SU-DHL-6 (cell line): ENCODE measurements around the gene OR2V2.

Source experiments
- H2AFZ ChIP-seq: fragments of 200-600 bp; sonication (generic); 2 replicates; pipeline ENCODE4 v1.6.1; 2014; ENCODE audit warnings: low read depth, mild to moderate bottlenecking, moderate library complexity, mixed read lengths, antibody characterized with exemption, low read length; ENCODE audit not compliant: severe bottlenecking
- H3F3A ChIP-seq: fragments of 200-600 bp; shearing (Covaris generic); 2 replicates; pipeline ENCODE4 v1.6.0; 2016; ENCODE audit warnings: antibody characterized with exemption, mild to moderate bottlenecking; ENCODE audit not compliant: insufficient read depth
- H3K27ac ChIP-seq: fragments of 200-600 bp; sonication (generic); 2 replicates; pipeline ENCODE4 v1.5.1; 2016; ENCODE audit warnings: low read depth, mild to moderate bottlenecking, low read length, moderate library complexity, mixed read lengths
- H3K27me3 ChIP-seq: fragments of 200-600 bp; sonication (generic), shearing (Covaris generic); 2 replicates; pipeline ENCODE4 v1.6.0; 2014; ENCODE audit warnings: mild to moderate bottlenecking, low read length
- H3K36me3 ChIP-seq: fragments of 200-600 bp; sonication (generic); 2 replicates; pipeline ENCODE4 v1.6.1; 2014; ENCODE audit warnings: mild to moderate bottlenecking, low read length, mixed read lengths
- H3K4me2 ChIP-seq: fragments of 300-600, 200-600 bp; shearing (Covaris generic), sonication (generic); 2 replicates; pipeline ENCODE4 v1.6.0; 2014; ENCODE audit warnings: low read length, low read depth, mild to moderate bottlenecking; ENCODE audit not compliant: poor library complexity, severe bottlenecking
- H3K4me3 ChIP-seq: fragments of 200-600 bp; sonication (generic); 2 replicates; pipeline ENCODE4 v1.5.1; 2014; ENCODE audit warnings: antibody characterized with exemption, low read length, mild to moderate bottlenecking, mixed read lengths; ENCODE audit not compliant: insufficient read depth, poor library complexity, severe bottlenecking
- H3K79me2 ChIP-seq: fragments of 200-600 bp; sonication (generic); 2 replicates; pipeline ENCODE4 v1.6.1; 2014; ENCODE audit warnings: mild to moderate bottlenecking, low read length, moderate library complexity; ENCODE audit not compliant: insufficient read depth
- H3K9ac ChIP-seq: fragments of 200-600 bp; sonication (generic); 2 replicates; pipeline ENCODE4 v1.7.0; 2014; ENCODE audit warnings: mild to moderate bottlenecking, low read length
- H3K9me2 ChIP-seq: fragments of 200-600 bp; sonication (generic); replicated peaks from 2 replicates; pipeline ENCODE4 v1.6.1; 2014; ENCODE audit warnings: low read length; ENCODE audit not compliant: insufficient read depth
- H3K9me3 ChIP-seq: fragments of 200-600 bp; sonication (generic); 2 replicates; pipeline ENCODE4 v1.6.1; 2014; ENCODE audit warnings: low read length, mixed read lengths; ENCODE audit not compliant: insufficient read depth
- H4K20me1 ChIP-seq: fragments of 200-600 bp; sonication (generic); 2 replicates; pipeline ENCODE4 v1.6.1; 2014; ENCODE audit warnings: low read depth, mild to moderate bottlenecking, antibody characterized with exemption, low read length, moderate library complexity, mixed read lengths
- EZH2phosphoT487 ChIP-seq: fragments of 200-600 bp; sonication (generic), shearing (Covaris generic); conservative IDR thresholded peaks from 2 replicates; pipeline ENCODE4 v1.6.1; 2018; ENCODE audit warnings: mild to moderate bottlenecking, antibody characterized with exemption, low read length, moderate library complexity, mixed read lengths
- TF ChIP-seq, protein P1 (sequence below): fragments of 200-600 bp; sonication (generic); IDR thresholded peaks from one replicate; pipeline ENCODE4 v1.5.1; 2017; ENCODE audit warnings: antibody characterized with exemption, mild to moderate bottlenecking, low read length, moderate library complexity; ENCODE audit not compliant: insufficient read depth, poor library complexity, severe bottlenecking

OR2V2 gene

DNA sequence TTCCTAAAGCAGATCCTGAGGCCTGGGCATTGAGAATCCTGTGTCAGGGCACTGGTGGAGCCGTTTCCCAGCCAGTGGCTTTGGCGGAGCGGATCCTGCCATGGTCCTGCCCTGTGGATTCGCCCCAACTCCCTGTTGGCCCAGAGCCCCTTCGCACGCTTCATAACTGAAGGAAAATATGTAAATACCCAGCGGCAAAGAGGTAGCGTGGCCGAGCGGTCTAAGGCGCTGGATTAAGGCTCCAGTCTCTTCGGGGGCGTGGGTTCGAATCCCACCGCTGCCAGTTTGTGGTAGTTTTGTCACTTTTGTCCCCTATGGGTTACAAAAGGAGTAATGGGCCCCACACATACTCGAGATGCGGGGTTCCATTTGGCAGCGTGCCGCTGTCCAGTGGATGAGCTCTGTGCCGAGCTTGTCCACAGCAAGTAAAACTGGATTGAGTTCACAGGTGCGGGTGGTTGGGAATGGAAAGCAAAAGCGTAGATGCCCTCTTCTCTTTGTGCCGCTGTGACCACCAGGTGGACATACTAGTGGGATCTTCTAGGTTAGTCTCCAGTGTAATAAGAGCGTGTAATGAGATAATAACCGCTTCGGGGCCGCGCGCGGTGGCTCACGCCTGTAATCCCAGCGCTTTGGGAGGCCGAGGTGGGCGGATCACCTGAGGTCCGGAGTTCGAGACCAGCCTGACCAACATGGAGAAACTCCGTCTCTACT, 40.3 kb downstream of the OR2V2 start:
- Histone ChIP-seq H2AFZ (no peak overlapping the region), H3F3A (peaks cover 47% of the 10 kb centered on the region), H3K4me3 (no peak overlapping the region), H3K79me2 (no peaks in the 10 kb centered on the region), H3K36me3 (no peaks in the 10 kb centered on the region), H3K9me3 (no peaks in the 10 kb centered on the region), H3K27ac (no peak overlapping the region), H3K4me2 (no peak overlapping the region), H3K9me2 (no peaks in the 10 kb centered on the region), H3K9ac (no peak overlapping the region), H3K27me3 (no peaks in the 10 kb centered on the region), H4K20me1 (no peaks in the 10 kb centered on the region)
- no peak for TF ChIP-seq EZH2phosphoT487
- TF ChIP-seq, protein P1, sequence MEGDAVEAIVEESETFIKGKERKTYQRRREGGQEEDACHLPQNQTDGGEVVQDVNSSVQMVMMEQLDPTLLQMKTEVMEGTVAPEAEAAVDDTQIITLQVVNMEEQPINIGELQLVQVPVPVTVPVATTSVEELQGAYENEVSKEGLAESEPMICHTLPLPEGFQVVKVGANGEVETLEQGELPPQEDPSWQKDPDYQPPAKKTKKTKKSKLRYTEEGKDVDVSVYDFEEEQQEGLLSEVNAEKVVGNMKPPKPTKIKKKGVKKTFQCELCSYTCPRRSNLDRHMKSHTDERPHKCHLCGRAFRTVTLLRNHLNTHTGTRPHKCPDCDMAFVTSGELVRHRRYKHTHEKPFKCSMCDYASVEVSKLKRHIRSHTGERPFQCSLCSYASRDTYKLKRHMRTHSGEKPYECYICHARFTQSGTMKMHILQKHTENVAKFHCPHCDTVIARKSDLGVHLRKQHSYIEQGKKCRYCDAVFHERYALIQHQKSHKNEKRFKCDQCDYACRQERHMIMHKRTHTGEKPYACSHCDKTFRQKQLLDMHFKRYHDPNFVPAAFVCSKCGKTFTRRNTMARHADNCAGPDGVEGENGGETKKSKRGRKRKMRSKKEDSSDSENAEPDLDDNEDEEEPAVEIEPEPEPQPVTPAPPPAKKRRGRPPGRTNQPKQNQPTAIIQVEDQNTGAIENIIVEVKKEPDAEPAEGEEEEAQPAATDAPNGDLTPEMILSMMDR: no peak

DNA sequence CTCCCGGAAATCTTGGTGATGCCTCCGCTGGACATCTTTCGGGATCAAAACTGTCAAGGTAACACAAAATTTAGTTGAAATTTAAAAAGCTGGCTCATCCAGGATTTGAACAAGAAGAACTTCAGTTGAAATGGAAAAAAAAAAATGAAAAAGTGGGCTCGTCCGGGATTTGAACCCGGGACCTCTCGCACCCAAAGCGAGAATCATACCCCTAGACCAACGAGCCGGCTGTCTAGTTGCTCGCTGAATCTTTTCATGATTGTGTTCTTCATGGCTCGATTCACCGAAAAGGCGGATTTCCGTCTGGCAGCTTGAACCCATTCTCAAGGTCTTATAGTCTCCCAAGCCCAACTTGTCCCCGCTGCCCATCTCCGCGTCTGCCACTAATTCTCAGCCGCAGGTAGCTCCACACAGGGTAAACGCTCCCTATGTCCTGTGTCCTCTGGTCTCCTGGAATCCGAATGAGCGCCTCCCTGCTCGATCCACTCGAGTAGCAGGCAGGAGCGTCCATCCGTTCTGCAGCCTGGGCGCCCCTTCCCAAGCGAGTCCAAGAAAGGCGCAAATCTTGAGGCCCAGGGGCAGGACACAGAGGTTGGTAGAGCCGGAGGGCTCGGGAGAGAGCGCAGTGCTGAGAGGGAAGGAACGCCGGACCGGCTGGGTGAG, 41.4 kb downstream of the OR2V2 start:
- Histone ChIP-seq H3K4me3 (peak overlapping the region; percentile 73), H3K9ac (peak overlapping the region; percentile 78), H3K27ac (peak overlapping the region; percentile 75)

DNA sequence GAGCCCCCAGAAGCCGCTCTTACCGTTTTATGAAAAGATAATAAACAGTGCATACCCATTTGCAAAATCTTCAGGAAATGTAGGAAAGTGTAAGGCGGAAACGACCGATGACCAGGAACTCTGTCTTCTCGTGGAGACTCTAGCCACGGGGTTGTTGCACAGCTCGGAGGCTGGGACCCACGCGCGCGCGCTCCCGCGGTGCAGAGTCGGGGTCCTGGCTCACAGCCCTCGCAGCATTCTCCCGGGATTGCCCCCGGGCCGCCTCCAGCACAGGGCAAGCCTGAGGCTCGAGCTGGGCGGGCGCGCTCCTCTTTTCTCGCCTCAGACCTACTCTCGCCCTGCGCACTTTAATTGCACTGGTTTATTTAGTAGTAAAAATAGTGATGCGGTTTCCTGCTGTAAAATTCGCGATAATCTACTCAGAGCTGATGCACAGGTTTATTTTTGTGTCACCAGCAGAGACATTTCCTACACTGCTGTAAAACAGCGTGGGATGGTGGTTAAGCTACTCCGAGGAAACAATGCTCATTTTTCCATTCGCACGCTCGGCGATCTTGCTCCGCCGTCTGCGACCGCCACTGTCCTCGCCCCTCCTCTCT, 42.1 kb downstream of the OR2V2 start:
- Histone ChIP-seq H3K4me3 (peak overlapping the region; percentile 73), H3K27me3 (no peaks in the 10 kb centered on the region), H3K9ac (peak overlapping the region; percentile 78), H3K9me3 (no peaks in the 10 kb centered on the region), H3K36me3 (no peaks in the 10 kb centered on the region), H3K9me2 (no peaks in the 10 kb centered on the region), H2AFZ (peak overlapping the region; percentile 97), H4K20me1 (no peaks in the 10 kb centered on the region), H3K79me2 (no peaks in the 10 kb centered on the region), H3F3A (peaks cover 44% of the 10 kb centered on the region), H3K4me2 (peak overlapping the region; percentile 89), H3K27ac (peak overlapping the region; percentile 75)
- no peak for TF ChIP-seq EZH2phosphoT487
- TF ChIP-seq, protein P1: no peak

More for the DNA sequence above, 41.4 kb downstream of the OR2V2 start:
- H3K9me3 ChIP-seq: no peaks in the 10 kb centered on the region
- H3K4me2 ChIP-seq: peak overlapping the region; percentile 89
- no peaks in the 10 kb centered on the region for H3K79me2 ChIP-seq
- peaks cover 48% of the 10 kb centered on the region for H3F3A ChIP-seq
- no peak for TF ChIP-seq EZH2phosphoT487
- TF ChIP-seq, protein P1: no peak
- no peaks in the 10 kb centered on the region for H3K9me2 ChIP-seq
- peak overlapping the region; percentile 97 for H2AFZ ChIP-seq
- H4K20me1 ChIP-seq: no peaks in the 10 kb centered on the region
- no peaks in the 10 kb centered on the region for H3K36me3 ChIP-seq
- no peaks in the 10 kb centered on the region for H3K27me3 ChIP-seq
